GM18951 (cell line): ENCODE data around the gene HOATZ.

Experiments
- POLR2A ChIP-seq: IDR thresholded peaks from 4 replicates; pipeline ENCODE4 v1.6.1; 2011; ENCODE audit warnings: mild to moderate bottlenecking; ENCODE audit not compliant: insufficient read length, insufficient read depth; ENCODE audit errors: extremely low read depth
- in situ Hi-C: fragments of 300-500 bp; cut with MboI; formaldehyde crosslinking; loops from one replicate; pipeline ENCODE4 v1.12.0; 2022; ENCODE audit warnings: low sequenced_read_pairs, mixed read lengths, inconsistent platforms; ENCODE audit not compliant: unreplicated experiment

The HOATZ gene

GRCh38 chr11:111565114-111565720, 50.6 kb downstream of the HOATZ start:
- in situ Hi-C loops = no loop called here

DNA sequence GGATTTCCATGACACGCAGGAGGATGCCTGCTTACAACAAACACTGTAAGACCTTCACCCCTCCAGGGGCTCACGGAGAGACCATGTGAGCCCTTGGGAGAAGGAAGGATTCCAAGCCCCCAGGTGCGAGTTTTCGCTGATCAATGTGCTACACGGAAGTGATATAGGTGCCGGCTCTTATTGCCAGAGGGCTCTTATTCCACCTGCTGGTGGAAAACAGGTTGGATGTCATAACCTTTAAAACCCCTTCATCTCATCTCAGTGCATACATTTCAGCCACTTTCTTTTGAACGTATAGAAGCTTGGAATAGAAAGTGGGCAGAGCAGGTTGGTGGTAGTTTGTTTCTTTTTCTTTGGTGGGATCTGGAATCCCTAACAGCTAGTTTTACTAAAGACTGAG, 51.7 kb downstream of the HOATZ start:
- TF ChIP-seq POLR2A = no peak
- in situ Hi-C loops = no loop called here

More at GRCh38 chr11:111565114-111565720, 50.6 kb downstream of the HOATZ start:
- TF ChIP-seq POLR2A = no peak

DNA sequence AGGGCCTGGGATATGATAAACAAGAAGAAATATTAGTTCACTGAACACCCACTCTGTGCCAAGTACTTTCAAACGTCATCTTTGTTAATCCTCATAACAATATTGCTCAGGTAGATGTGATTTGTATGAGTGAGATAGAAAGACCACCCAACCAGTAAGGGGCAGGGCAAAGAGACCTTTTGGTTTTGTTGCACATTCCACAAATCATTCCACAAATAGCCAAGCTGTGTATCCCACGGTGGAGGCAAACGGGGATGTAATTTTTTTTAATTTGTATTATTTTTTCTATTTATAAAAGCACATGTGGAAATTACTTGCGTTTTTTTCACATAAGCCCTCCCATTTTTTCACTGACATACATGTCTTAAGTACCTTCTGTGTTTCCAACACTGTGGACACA, 54.9 kb downstream of the HOATZ start:
- in situ Hi-C loops = no loop called here
- TF ChIP-seq POLR2A = no peak

DNA sequence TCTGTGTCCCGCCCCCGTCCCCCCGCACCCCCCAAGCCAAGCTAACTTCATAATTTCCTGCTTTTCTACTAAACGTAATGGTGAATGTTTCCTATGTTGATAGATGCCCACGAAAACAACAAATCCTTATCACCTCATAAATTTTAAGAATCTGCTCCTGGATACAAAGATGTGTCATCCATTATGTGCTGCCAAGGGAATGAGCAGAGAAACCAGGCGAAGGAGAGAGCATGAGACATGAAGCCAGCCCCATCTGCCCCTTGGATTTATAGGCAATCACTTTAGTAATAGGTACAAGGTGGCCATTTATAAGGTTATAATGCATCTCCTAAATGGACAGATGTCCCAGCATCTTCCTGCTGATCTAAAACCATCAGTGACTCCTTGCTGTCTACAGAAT, 56.2 kb downstream of the HOATZ start:
- no peak for TF ChIP-seq POLR2A
- in situ Hi-C loops = no loop called here

GRCh38 chr11:111571829-111572501, 57.4 kb downstream of the HOATZ start:
- in situ Hi-C loops = no loop called here
- TF ChIP-seq POLR2A = no peak

GRCh38 chr11:111572581-111572980, 58.0 kb downstream of the HOATZ start:
- TF ChIP-seq POLR2A = no peak
- in situ Hi-C loops = no loop called here

DNA sequence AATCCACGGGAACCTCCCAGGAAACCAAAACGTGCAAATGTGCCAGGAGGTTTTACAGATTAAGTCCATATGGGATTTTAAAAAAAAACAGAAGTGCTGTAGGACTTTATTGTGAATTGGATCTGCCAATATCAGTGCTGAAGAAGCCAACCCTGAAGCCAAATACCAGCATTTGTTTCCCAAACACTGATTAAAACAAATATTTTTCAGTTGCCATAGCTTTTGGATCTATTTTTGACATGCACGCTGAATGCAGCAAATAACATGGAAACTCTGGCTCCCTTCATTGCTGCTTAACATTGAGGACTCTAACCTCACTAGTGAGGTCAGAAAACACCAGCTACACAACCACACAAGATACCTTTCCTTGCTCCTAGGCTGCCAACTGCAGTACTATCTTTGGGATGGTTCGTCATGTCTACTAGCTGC, 59.3 kb downstream of the HOATZ start:
- in situ Hi-C loops = no loop called here
- no peak for TF ChIP-seq POLR2A

DNA sequence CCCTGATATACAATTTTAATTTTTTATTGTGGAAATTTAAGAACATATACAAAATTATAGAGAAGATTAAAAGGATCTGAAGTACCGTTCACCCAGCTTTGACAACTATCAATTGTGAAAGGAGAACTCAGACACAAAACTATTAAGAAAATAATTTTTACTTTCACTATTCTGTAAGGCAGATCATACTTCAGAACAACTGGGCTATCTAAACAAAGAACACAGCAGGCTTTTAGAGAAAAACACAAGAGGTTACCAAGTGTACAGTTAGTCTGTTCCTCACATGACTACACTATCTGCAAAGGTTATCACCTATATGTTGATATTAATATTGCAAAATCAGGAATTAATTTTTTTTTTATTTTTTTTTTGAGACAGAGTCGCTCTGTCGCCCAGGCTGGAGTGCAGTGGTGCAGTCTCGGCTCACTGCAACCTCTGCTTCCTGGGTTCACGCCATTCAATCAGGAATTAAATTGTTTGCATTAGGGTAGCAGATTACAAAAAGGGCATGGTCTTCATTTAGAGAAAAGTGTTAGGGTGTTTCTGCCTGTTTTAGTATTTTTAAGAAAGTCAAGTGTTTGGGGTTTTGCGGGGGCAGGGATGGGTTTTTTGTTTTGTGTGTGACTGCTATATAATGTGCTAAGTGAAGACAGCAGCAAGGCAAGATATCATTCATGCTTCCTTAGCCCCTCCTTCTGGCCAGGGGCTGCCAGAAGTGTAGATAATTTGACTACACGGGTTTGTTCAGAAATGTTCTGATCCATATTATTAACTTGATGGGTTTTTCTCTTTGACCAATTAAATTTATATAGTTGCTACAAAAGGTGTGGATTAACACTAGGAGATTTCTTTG, 60.0 kb downstream of the HOATZ start:
- in situ Hi-C loops = no loop called here
- TF ChIP-seq POLR2A = no peak

DNA sequence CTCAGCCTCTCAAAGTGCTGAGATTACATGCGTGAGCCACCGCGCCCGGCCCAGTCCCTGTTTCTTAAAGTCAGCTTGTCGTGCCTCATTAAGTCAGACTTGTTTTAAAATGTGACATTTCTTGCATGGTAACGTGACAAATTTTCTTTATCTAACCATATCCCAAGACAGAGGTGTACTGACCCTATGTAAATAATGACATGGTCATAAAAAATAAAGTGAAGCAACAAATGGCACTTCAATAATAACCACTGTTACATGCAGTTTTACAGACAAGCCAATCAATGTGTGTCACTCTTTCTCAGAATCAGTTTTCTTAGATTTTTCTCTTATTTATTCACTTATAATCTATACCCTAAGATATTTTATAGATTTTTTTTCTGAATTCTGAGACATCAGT, 61.2 kb downstream of the HOATZ start:
- no peak for TF ChIP-seq POLR2A

GRCh38 chr11:111577821-111578220, 63.2 kb downstream of the HOATZ start:
- no peak for TF ChIP-seq POLR2A
- in situ Hi-C loops = no loop called here

More for the DNA sequence above, 61.2 kb downstream of the HOATZ start:
- in situ Hi-C loops = no loop called here

- no peak for TF ChIP-seq POLR2A
- in situ Hi-C loops = no loop called here
These were observed 66.8 kb downstream of the HOATZ start for GRCh38 chr11:111581341-111581740.

DNA sequence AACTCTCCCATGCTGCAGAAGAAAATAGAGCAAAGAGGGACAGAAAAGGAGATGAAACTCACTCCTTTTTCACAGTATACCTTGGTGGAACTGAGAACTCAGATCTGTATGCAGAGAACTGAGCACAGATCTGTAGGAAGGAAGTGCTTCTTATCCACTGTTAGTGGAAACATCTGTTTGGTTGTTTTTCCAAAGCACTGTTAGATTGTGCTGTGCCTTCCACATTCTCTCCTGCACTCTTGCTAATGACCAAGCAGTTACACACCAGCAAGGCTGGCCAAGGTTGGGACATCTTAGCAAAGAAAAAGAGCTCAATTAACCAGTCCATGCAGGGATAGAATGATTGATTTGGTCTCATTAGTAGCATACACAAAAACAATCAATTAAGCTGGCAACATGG, 67.6 kb downstream of the HOATZ start:
- in situ Hi-C loops = no loop called here
- TF ChIP-seq POLR2A = no peak

DNA sequence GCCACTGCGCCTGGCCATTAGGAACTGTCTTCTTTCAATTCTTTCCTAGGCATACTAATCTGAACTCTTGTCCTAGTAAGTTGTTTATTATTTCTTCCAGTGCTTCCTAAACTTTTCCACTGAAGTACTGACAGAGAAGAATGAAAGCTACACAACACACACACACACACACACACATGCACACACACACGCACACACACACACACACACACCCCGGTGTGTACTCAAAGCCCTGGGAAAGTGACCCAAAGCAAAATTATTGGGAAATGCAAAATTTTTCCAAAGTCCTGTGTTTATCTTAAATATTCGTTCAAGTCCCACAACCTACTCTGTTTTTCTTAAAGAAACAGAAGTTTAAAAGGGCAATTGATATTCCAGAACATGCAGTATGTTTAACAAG, 68.3 kb downstream of the HOATZ start:
- in situ Hi-C loops = no loop called here
- TF ChIP-seq POLR2A = no peak

GRCh38 chr11:111585371-111585770, 70.8 kb downstream of the HOATZ start:
- in situ Hi-C loops = no loop called here
- no peak for TF ChIP-seq POLR2A

DNA sequence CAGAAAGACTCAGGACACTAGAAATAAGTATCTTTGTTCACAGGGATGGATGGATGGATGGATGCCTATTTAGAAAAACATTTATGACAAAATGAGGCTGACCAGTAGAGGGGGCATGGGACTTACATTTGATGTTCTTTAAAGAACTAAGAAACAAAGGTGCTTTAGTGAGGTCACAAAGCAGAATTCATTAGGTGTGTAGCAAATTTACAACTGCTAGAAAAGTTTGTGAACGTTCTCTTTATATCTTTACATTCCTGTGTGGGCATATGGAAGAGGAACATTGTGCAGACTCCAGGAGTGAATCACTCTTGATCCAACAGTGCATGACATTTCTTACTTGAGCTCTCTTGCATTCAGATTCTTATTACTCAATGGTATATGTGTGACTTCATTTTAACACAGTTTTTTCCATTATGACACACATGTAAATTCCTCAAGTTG, 71.8 kb downstream of the HOATZ start:
- in situ Hi-C loops = no loop called here

More for the DNA sequence above, 71.8 kb downstream of the HOATZ start:
- no peak for TF ChIP-seq POLR2A
